Activated CD4-positive, alpha-beta T cell treated with anti-CD3 and anti-CD28 coated beads, Interleukin-2, Interleukin-4, amounts not matched to agents 100 ng/mL and 50 ng/mL, durations not matched to agents 16 hours and 8 hours (primary cell): ENCODE measurements around the gene HDGFL3.

Experiments used
- DNase-seq: peaks from one replicate; pipeline ENCODE4 v3.0.0-alpha.2; 2020; ENCODE audit warnings: low spot score

The HDGFL3 gene

DNA sequence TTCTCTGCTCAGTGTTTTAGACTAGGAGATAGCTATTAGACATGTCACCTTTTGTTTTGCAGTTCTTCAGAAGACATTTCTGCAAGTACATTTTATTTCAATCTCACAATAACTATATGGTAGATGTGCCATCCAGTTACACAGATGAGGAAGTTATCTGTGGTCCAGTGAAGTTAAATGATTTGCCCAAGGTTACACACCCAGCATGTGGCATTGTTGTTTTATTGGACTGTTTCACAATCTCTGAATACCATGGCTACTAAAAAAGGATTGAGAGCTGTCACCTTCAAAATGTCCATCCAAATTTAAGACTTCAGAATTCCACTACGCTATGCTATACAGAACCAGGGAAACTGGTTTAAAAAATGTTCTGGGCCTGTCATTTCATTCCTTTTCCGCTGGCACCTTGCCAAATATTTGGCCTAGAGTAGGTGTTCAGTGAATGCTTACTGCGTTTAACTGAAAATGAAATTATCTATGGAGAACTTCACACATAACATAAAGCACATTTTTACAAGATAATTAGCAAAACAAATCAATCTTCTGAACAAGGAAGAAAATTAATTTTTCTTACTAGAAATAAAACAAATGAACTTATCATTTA, 80.0 kb downstream of the HDGFL3 start:
- DNase-seq, result no peak

GRCh38 chr15:83123529-83123928, 84.1 kb downstream of the HDGFL3 start:
- DNase-seq, result no peak

- no peak for DNase-seq
Observed at GRCh38 chr15:83119968-83120581, 87.5 kb downstream of the HDGFL3 start.

DNA sequence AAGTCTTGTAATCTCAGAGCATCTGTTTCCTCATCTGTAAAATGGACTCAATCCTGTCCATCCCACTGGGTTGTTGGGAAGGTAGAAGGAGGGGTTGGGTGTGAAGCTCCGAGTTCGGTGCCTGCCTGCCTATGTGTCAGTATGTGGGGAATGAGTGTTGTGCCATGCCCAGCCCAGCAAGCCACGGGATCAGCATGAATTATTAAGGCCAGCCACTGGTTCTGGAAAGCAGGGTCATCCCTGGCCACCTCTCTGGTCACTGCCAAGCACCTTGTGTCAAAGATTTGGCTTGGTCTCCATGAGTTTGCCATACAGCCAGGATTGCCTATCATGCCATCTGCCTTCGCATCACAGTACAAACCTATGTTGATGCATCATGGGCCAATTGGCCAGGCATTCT, 88.7 kb downstream of the HDGFL3 start:
- no peak for DNase-seq

DNA sequence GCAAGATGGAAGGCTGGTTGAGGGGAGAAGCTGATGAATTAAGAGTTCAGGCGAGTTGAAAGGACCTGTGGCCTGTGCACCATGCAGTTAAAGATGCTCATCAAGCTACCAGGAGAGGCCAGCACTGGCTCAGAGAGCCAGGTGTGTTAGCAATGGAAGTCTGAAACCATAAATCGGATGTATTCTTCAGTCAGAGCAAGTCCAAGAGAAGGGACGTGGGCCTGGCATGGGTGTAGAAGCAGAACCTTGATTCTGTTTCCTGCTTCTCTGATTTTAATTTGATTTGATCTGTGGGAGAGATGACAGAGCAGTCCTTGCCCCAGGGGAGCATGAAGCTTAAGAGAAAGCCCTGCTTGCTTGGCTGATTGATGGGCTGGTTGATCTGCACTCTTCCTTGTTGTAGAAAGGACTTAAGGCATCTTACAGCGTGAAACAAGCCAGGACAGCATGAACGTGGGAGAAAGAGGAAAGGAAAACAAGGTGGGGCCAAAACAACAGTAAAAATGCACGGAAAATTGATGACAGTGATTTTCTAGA, 89.3 kb downstream of the HDGFL3 start:
- no peak for DNase-seq

DNA sequence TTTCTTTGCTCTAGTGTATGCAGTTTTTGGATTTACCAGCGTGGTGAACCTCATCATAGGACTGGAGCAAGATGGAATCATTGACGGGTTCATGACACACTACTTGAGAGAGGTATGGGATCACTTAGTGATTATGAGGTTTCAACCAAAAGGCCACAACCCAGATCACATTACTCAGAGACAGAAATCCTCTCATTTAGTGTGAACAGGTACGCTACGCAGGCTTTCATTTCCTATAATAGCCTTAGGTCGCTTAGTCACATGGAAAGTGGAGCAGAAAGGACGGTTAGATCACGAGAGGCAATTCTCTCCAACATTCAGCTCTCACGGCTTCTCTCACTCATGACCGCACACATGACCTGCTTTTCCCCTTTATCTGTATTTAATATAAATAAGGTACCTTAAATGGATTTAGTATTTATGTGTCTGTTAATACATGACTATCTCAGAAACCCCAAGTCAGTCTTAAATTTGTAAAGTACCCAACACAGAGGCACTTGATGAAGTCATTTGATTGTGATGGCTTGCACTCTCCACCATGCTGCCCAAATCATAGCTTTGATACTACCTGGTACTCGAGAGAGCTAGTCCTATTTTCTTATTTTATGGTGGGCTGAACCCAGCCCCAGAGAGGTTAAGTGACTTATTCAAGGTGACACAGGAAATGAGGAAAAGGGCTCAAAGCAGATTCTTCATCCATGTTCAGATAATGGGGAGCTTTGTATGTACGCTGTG, 91.6 kb downstream of the HDGFL3 start:
- peak; percentile 46 for DNase-seq

GRCh38 chr15:83115410-83115809, 92.2 kb downstream of the HDGFL3 start:
- no peak for DNase-seq

DNA sequence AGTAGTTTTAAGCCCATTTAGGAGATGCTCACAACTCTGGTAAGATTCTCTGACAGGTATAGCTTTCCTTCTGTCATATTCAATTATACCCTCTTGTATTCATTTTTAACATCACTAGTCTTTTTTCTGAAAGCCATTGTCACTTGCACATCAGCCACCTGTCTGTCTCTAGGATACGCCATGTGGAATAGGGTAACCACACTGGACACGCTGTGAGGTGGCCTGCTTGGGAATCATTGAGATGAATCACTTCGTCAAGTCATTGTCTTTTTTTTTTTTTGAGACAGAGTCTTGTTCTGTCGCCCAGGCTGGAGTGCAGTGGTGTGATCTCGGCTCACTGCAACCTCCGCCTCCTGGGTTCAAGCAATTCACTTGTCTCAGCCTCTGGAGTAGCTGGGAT, 92.8 kb downstream of the HDGFL3 start:
- DNase-seq, result no peak

DNA sequence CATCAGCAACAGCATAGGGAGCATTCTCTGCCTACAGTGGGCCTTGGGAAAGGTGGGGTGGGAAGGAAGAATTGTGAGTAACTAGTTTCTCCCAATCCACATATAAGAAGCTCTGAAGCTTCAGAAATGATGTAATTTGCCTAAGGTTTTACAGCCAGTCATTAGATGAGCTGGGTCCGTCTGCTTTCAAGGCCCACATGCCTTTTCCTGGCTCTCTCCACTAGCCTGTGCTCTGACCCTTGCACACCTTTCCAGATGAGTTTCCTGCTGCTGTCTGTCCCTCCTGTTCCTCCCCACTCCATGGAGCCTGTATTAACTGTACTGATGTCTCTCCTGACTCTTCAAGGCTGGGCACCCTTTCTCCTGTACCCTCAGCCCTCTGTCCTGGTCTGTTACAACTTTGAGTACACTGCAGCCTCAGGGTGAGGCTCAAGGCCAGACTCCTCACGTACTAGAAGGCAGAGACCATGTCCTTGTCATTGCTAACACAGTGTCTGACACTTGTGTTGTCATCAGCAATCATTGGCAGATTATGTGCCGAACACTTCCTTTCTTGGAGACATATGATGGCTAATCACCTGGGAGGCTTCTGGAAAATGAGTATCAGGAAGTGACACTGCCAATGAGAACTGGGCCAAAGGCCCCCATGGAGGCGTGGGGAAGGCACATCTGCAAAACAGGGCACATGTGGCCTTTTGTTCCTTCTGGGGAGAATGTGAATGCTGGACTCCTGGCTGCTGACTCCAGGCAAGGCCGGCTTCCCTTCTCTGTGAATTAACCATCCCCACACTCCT, 93.5 kb downstream of the HDGFL3 start:
- no peak for DNase-seq

DNA sequence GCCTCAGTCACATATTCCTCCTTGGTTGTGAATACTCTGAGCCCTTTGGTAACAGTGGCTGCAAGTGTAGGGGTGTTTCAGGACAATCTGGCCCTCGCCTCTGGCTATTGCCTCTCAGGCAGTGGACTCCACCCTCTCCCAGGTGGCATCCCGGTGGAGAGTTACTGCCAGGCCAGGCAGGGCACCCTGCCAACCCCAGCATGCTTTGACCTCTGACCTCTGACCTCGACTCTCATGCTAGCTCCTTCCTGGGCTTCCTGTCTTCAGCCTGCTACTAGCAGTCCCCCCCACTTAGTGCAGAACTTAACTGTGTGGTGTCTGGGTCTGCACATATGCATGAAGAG, 94.7 kb downstream of the HDGFL3 start:
- no peak for DNase-seq

- no peak for DNase-seq
Observed at GRCh38 chr15:83112233-83112955, 95.2 kb downstream of the HDGFL3 start.

- no peak for DNase-seq
Observed at GRCh38 chr15:83111149-83111548, 96.5 kb downstream of the HDGFL3 start.

GRCh38 chr15:83110381-83110780, 97.2 kb downstream of the HDGFL3 start:
- DNase-seq, result no peak

DNA sequence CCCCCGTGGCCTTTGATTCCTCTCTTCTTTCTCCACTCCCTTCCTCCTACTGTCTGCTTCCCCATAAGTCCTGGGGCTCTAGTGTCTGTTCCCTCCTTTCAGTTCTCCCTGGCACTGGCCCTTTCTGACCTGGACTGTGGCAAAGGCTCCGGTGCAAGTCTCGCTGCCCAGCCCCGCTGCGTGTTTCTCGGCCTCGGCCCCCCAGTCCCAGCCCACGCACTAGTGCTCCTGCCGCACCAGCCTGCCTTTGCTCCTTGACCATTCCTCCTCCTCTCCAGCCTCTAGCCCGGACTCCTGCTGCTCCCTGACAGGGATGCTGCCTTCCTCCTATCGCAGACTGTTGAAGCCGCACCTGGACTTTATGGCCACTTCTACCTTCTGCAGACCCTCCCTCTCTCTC, 98.1 kb downstream of the HDGFL3 start:
- DNase-seq, result no peak

- peak; percentile 38 for DNase-seq
Observed at GRCh38 chr15:83108266-83109219, 99.1 kb downstream of the HDGFL3 start.

DNA sequence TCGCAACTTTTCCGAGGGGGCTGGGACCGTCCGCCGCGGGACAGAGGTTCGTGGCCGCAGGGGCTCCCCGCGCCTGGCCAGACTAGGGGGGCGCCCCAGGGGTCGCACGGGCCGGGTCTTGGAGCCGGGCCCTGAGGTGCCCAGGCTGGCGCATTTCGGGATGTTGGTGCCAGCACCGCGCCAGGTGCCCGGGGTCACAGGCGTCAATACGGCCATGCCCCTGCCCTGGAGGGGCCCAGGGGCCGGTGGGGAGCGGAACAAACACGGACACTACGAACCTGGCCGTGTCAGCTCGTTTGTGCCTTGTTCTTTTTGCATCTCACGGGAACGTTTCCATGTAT, 99.8 kb downstream of the HDGFL3 start:
- no peak for DNase-seq

- DNase-seq, result no peak
Observed at GRCh38 chr15:83106994-83107840, 100.4 kb downstream of the HDGFL3 start, which contains the start of gene TM6SF1. Gene TM6SF1, plus strand, starts transcription at chr15:83107645. Its CDS starts 36 bp downstream, at chr15:83107681.

DNA sequence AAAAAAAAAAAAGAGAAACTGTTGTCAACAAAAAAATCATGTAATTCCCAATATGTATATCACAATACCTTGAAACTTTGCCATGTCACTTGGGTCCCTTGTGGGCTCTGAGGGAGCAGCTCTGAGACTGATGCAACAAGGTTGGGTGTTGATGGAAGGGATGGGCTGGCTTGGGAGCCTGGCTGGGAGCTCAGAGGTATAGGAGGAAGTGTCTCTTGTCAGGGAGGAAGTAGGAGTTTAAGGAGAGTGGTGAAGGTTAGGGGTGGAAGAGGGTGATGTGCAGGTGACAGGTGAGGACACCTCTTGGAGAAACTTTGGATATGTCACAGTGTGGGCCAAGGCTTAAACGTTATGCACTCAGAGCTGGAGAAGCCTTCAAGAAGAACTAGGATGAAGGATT, 102.2 kb downstream of the HDGFL3 start:
- DNase-seq, result no peak

- no peak for DNase-seq
Observed at GRCh38 chr15:83104141-83104540, 103.5 kb downstream of the HDGFL3 start.

DNA sequence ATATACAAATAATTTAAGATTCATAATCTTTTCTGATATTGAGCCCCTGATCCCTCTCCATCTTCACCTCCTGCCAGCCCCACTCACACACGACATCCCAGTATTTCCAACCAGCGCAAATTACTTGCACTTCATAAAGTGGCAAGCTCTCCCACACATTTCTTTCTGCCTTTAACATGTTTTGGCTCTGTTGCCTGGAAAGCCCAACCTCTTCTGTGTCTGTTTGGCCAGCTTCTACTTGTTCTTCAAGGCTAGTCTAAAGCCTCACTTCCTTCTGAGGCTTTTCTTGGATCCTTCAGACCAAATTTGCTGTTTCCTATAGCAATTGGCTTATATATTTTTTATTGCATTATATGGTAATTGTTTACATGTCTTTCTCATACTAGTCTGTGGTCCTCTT, 105.3 kb downstream of the HDGFL3 start:
- DNase-seq, result no peak
